Trophoblast cell (in vitro differentiated cells and primary cell): ENCODE measurements around the gene LACTBL1. TPM values are rescaled to one million over a fixed set of nuclear protein-coding genes. Genes with fewer than 3 reads are reported as not detected.

Experiments used
- DNase-seq, 2 donors: peaks; one replicate each; pipeline ENCODE4 v3.0.0-alpha.2; 2016
- H2AFZ ChIP-seq: 2 replicates; pipeline ENCODE4 v1.6.1; 2013; ENCODE audit warnings: low read length, moderate library complexity, mild to moderate bottlenecking; ENCODE audit not compliant: insufficient read depth, poor library complexity
- H2AK5ac ChIP-seq: 2 replicates; pipeline ENCODE4 v1.6.1; 2013; ENCODE audit warnings: mild to moderate bottlenecking, low read length
- H2BK120ac ChIP-seq: 2 replicates; pipeline ENCODE4 v1.6.1; 2013; ENCODE audit warnings: low read length, mild to moderate bottlenecking, moderate library complexity; ENCODE audit not compliant: insufficient read depth, poor library complexity
- H2BK12ac ChIP-seq: 2 replicates; pipeline ENCODE4 v1.6.1; 2013; ENCODE audit warnings: mild to moderate bottlenecking, low read length, moderate library complexity
- H2BK5ac ChIP-seq: 2 replicates; pipeline ENCODE4 v1.6.1; 2013; ENCODE audit warnings: low read length, low read depth, moderate library complexity, mild to moderate bottlenecking; ENCODE audit not compliant: poor library complexity
- H3K14ac ChIP-seq: 2 replicates; pipeline ENCODE4 v1.6.1; 2013; ENCODE audit warnings: mild to moderate bottlenecking, low read length
- H3K18ac ChIP-seq: 2 replicates; pipeline ENCODE4 v1.6.1; 2013; ENCODE audit warnings: mild to moderate bottlenecking, low read length
- H3K23ac ChIP-seq: 2 replicates; pipeline ENCODE4 v1.6.1; 2013; ENCODE audit warnings: low read length
- H3K27ac ChIP-seq: 2 replicates; pipeline ENCODE4 v1.5.1; 2013; ENCODE audit warnings: low read depth, mild to moderate bottlenecking, inconsistent platforms, low read length, moderate library complexity
- H3K27me3 ChIP-seq: 2 replicates; pipeline ENCODE4 v1.6.1; 2013; ENCODE audit warnings: inconsistent platforms, mild to moderate bottlenecking, low read length, moderate library complexity; ENCODE audit not compliant: insufficient read depth
- H3K36me3 ChIP-seq, 2 experiments: 1 replicate in 1 of 2; 2 replicates in 1 of 2; pipeline ENCODE4 v1.6.1; 2013; ENCODE audit warnings: low read length in 2 of 2, mild to moderate bottlenecking in 2 of 2, moderate library complexity in 1 of 2; ENCODE audit not compliant: insufficient read depth in 2 of 2, control insufficient read depth in 1 of 2
- H3K4ac ChIP-seq: 2 replicates; pipeline ENCODE4 v1.6.1; 2013; ENCODE audit warnings: low read depth, mild to moderate bottlenecking, low read length, moderate library complexity
- H3K4me1 ChIP-seq, 2 experiments: 1 replicate in 1 of 2; 2 replicates in 1 of 2; pipeline ENCODE4 v1.6.1; 2013; ENCODE audit warnings: low read length in 2 of 2, mild to moderate bottlenecking in 2 of 2, moderate library complexity in 1 of 2; ENCODE audit not compliant: insufficient read depth in 2 of 2, control insufficient read depth in 1 of 2
- H3K4me2 ChIP-seq: 2 replicates; pipeline ENCODE4 v1.6.1; 2013; ENCODE audit warnings: inconsistent platforms, mild to moderate bottlenecking, low read length, moderate library complexity
- H3K4me3 ChIP-seq: 2 replicates; pipeline ENCODE4 v1.5.1; 2013; ENCODE audit warnings: mild to moderate bottlenecking, low read depth, low read length, inconsistent platforms
- H3K79me1 ChIP-seq: one replicate; pipeline ENCODE4 v1.6.1; 2013; ENCODE audit warnings: low read length
- H3K79me2 ChIP-seq: 2 replicates; pipeline ENCODE4 v1.6.1; 2013; ENCODE audit warnings: low read length, mild to moderate bottlenecking; ENCODE audit not compliant: control insufficient read depth, insufficient read depth, poor library complexity
- H3K9ac ChIP-seq: 2 replicates; pipeline ENCODE4 v1.6.1; 2013; ENCODE audit warnings: mild to moderate bottlenecking, low read length
- H3K9me3 ChIP-seq: 2 replicates; pipeline ENCODE4 v1.6.1; 2013; ENCODE audit warnings: low read depth, mild to moderate bottlenecking, control low read depth, inconsistent platforms, low read length; ENCODE audit not compliant: insufficient read depth
- H4K12ac ChIP-seq: 2 replicates; pipeline ENCODE4 v1.6.1; 2013; ENCODE audit warnings: low read depth, mild to moderate bottlenecking, low read length, moderate library complexity
- H4K8ac ChIP-seq: 2 replicates; pipeline ENCODE4 v1.6.1; 2013; ENCODE audit warnings: low read depth, mild to moderate bottlenecking, low read length, moderate library complexity
- H4K91ac ChIP-seq: one replicate; pipeline ENCODE4 v1.6.1; 2013; ENCODE audit warnings: low read depth, mild to moderate bottlenecking, low read length, moderate library complexity
- WGBS: extraction: QIAGEN DNeasy Blood & Tissue Kit; methylation state at CpG from one replicate; pipeline ENCODE4 v1.1.7; 2013; ENCODE audit warnings: missing lambda C conversion rate; ENCODE audit not compliant: insufficient read length, insufficient coverage; ENCODE audit errors: extremely low coverage; 5-methylcytosine and 5-hydroxymethylcytosine counted together
- polyA plus RNA-seq: library from polyadenylated mRNA; stranded (reverse); fragments of 200-250 nt; gene quantifications from 2 replicates; pipeline ENCODE4 v1.2.3, GENCODE V29; 2013

Gene LACTBL1, protein sequence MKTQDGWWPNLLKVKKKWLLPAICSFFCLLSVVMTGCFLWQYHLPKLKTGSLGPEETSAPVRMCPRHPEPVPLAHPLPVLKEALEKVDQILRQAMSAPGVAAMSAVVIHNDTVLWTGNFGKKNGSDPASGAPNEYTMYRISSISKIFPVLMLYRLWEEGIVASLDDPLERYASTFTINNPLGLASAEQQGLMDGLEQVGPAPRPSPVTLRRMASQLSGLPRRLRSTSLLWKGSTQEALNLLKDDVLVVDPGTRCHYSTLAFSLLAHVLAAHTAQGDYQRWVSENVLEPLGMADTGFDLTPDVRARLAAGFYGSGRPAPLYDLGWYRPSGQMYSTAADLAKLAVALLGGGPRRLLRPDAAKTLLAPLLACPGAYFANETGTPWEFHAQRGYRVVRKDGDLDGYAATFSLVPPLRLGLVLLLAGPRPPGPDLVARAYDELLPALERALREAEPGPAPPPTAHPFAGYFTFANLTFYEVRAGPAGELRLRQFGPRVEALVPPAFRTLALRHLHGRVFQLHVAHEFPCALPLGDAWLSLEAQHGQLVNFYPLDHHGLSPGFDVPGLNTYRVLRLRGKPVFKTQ
- polyA plus RNA-seq, result not detected in 2 replicates

DNA sequence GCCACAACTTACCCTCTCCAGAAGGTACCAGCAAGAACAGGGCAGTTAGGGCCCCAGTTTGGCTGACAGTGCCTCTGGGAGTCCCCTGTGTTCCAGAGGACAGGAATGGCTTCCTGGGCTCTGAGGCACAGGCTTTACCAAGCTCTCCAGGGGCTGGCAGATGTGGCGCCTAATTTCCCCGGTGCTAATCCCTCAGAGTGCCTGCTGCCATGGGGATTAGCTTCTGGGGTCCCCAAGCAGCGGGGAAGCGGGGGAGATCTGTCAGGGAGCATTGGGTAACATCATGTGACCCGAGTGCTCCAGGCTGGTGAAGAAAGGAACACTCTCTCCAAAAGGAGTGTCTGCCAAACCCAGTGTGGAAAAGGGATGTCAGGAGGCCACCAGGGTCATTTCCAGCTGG lies at the start of gene LACTBL1:
Gene LACTBL1, minus strand, starts transcription at position 107 of the 400 bp plus-strand sequence. CDS start 550 bp downstream, outside the sequence.
- Histone ChIP-seq H3K36me3 (no peaks in the 10 kb centered on the region), H2AK5ac (no peak within 1 kb of the TSS), H3K14ac (no peak within 1 kb of the TSS), H3K4me2 (no peak within 1 kb of the TSS), H3K27ac (no peak within 1 kb of the TSS), H2BK12ac (no peak within 1 kb of the TSS), H3K18ac (no peak within 1 kb of the TSS), H3K4me1 (peaks cover 3 to 7% of the 10 kb centered on the region in 2 experiments), H4K12ac (no peak within 1 kb of the TSS), H2AFZ (no peak within 1 kb of the TSS), H3K9ac (no peak within 1 kb of the TSS), H3K4me3 (no peak within 1 kb of the TSS), H2BK120ac (no peak within 1 kb of the TSS), H4K8ac (no peak within 1 kb of the TSS), H3K23ac (no peak within 1 kb of the TSS), H2BK5ac (no peak within 1 kb of the TSS), H3K9me3 (no peaks in the 10 kb centered on the region), H3K4ac (no peak within 1 kb of the TSS), H3K79me1 (no peaks in the 10 kb centered on the region), H3K27me3 (no peaks in the 10 kb centered on the region), H4K91ac (no peak within 1 kb of the TSS), H3K79me2 (no peaks in the 10 kb centered on the region)
- no CpG with 5 or more reads among the region's 5 CpGs for WGBS
- no peak for DNase-seq

DNA sequence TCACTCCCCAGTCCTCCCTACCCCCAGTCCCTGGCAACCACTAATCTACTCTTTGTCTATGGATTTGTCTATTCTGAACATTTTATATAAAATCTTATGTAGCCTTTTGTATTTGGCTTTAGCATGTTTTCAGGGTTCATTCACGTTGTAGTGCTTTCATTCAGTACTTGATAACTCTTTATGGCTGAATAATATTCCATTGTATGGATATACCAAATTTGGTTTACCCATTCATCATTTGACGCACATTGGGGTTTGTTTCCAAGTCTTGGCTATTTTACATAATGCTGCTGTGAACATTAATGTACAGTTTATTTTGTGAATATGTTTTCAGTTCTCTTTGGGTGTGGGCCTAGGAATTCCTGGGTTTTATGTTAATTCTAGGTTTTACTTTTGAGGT lies 49.2 kb upstream of the LACTBL1 start:
- no peak for DNase-seq
- no peak overlapping the region for H3K27ac ChIP-seq
- H3K4me2 ChIP-seq, result no peak overlapping the region
- H4K8ac ChIP-seq, result no peak overlapping the region
- no CpG with 5 or more reads among the region's 2 CpGs for WGBS
- H3K4me1 ChIP-seq, result peaks cover 0 to 4% of the 10 kb centered on the region in 2 experiments
- no peak overlapping the region for H2BK120ac ChIP-seq
- no peak overlapping the region for H2AK5ac ChIP-seq
- no peak overlapping the region for H4K12ac ChIP-seq
- no peak overlapping the region for H2BK12ac ChIP-seq
- no peak overlapping the region for H3K4me3 ChIP-seq
- H3K4ac ChIP-seq, result no peak overlapping the region
- peaks cover 8% of the 10 kb centered on the region for H3K79me1 ChIP-seq
- no peak overlapping the region for H3K18ac ChIP-seq
- H2AFZ ChIP-seq, result no peak overlapping the region
- no peak overlapping the region for H3K14ac ChIP-seq
- H3K79me2 ChIP-seq, result peaks cover 25% of the 10 kb centered on the region
- H3K23ac ChIP-seq, result no peak overlapping the region
- H3K9ac ChIP-seq, result no peak overlapping the region
- no peak overlapping the region for H2BK5ac ChIP-seq
- no peak overlapping the region for H4K91ac ChIP-seq
- no peaks in the 10 kb centered on the region for H3K27me3 ChIP-seq
- H3K36me3 ChIP-seq, result peaks cover 0 to 2% of the 10 kb centered on the region in 2 experiments
- no peaks in the 10 kb centered on the region for H3K9me3 ChIP-seq

DNA sequence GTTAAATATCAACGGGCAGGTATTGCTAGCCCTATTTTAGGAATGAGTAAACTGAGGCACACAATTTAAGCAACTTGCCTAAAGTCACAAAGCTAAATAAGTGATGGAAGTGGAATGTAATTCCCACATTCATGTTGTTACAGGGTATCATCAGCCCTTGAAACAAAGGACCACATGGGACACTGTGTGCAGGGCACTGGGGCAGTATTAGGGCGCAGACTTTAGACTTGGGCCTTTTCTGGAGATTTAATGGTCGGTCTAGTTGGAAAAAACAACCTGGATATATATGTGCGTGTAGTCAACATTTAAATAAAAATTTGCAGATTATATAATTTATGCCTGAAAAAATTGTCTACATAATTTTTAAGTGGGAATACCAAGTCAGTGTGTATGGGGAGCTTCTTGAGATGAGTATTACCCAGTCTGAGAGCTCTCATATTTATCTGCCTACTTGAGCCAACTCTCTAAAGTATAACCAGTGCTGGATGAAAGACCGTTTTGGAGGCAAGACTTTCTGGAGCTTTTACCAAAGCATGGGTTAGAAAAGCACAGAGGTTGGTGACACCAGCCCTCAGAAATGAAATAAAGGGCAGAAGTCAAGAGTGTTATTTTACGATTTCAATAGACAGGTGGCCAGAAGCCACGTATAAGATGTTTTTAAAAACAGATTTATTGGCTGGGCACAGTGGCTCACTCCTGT lies 48.2 kb upstream of the LACTBL1 start:
- DNase-seq, result no peak
- no peaks in the 10 kb centered on the region for H3K9me3 ChIP-seq
- no CpG with 5 or more reads among the region's 7 CpGs for WGBS

DNA sequence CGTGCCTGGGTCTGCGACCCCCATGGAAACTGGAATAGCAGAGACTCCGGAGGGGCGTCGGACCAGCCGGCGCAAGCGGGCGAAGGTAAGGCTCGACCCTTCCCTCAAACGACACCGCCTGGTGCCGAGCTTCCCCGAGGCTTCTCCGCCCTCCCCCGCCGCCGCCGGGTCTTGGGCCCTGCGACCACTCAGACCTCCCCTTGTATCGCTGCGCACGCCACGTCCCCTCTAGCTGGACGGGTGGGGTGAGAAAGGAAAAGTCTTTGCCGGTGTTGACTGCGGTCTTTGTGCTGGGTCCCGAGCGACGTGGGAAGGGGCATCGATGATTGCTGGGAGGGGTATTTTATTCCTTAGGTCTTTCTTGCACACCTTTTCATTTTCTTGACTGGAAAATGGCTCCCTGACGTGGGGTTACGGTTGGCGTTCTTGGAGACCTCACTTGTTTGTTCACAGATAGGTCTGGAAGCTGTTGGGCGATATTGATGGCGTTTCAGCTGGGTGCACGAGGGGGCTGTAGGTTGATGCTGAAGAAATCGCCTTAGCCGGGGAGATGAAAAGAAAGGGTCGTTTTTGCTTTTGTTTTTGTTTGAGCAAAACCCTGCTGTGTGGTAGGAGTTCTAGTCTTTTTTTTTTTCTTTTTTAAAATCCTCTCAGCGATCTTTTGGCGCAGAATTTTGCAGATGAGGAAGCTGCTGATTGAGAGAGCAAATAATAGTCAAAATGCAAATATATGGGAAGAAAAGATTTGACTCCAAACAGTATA lies 47.4 kb upstream of the LACTBL1 start:
- H2AFZ ChIP-seq, result peak overlapping the region; percentile 89
- no peaks in the 10 kb centered on the region for H3K36me3 ChIP-seq
- peak overlapping the region; percentile 97 for H3K14ac ChIP-seq
- DNase-seq, result peak in 1 of 2 donors; percentile 36
- peak overlapping the region; percentile 98 for H2BK120ac ChIP-seq
- H3K23ac ChIP-seq, result no peak overlapping the region
- H3K27ac ChIP-seq, result peak overlapping the region; percentile 92
- WGBS, result no CpG with 5 or more reads among the region's 42 CpGs
- H3K27me3 ChIP-seq, result no peaks in the 10 kb centered on the region
- peak overlapping the region; percentile 74 for H3K4me2 ChIP-seq
- peaks cover 0 to 4% of the 10 kb centered on the region in 2 experiments for H3K4me1 ChIP-seq
- peaks cover 8% of the 10 kb centered on the region for H3K79me1 ChIP-seq
- peak overlapping the region; percentile 94 for H4K91ac ChIP-seq
- peak overlapping the region; percentile 94 for H4K12ac ChIP-seq
- peak overlapping the region; percentile 95 for H2BK5ac ChIP-seq
- H3K9me3 ChIP-seq, result no peaks in the 10 kb centered on the region
- peak overlapping the region; percentile 96 for H3K4me3 ChIP-seq
- H3K9ac ChIP-seq, result peak overlapping the region; percentile 99
- H3K4ac ChIP-seq, result peak overlapping the region; percentile 92
- H2BK12ac ChIP-seq, result peak overlapping the region; percentile 74
- H2AK5ac ChIP-seq, result peak overlapping the region; percentile 8
- peak overlapping the region; percentile 97 for H3K18ac ChIP-seq
- H3K79me2 ChIP-seq, result peaks cover 19% of the 10 kb centered on the region
- H4K8ac ChIP-seq, result peak overlapping the region; percentile 96

More for the DNA sequence above, 48.2 kb upstream of the LACTBL1 start:
- H3K79me2 ChIP-seq, result peaks cover 22% of the 10 kb centered on the region
- H3K4me3 ChIP-seq, result peak overlapping the region; percentile 56
- peak overlapping the region; percentile 94 for H3K4ac ChIP-seq
- no peaks in the 10 kb centered on the region for H3K27me3 ChIP-seq
- peaks cover 0 to 4% of the 10 kb centered on the region in 2 experiments for H3K4me1 ChIP-seq
- peak overlapping the region; percentile 74 for H3K4me2 ChIP-seq
- no peak overlapping the region for H2BK120ac ChIP-seq
- H3K79me1 ChIP-seq, result peaks cover 8% of the 10 kb centered on the region
- H3K18ac ChIP-seq, result no peak overlapping the region
- no peak overlapping the region for H2BK5ac ChIP-seq
- H2AK5ac ChIP-seq, result no peak overlapping the region
- no peak overlapping the region for H2BK12ac ChIP-seq
- H4K12ac ChIP-seq, result no peak overlapping the region
- H3K27ac ChIP-seq, result no peak overlapping the region
- no peak overlapping the region for H4K8ac ChIP-seq
- no peak overlapping the region for H3K14ac ChIP-seq
- H3K23ac ChIP-seq, result no peak overlapping the region
- H2AFZ ChIP-seq, result no peak overlapping the region
- H3K36me3 ChIP-seq, result no peaks in the 10 kb centered on the region
- H3K9ac ChIP-seq, result peak overlapping the region; percentile 69
- no peak overlapping the region for H4K91ac ChIP-seq
